ENCODE data around the gene LRRC1. TPM values are rescaled to one million over a fixed set of nuclear protein-coding genes. Genes with fewer than 3 reads are reported as not detected.

Gene LRRC1
- total RNA-seq, 4 donors from 2014 or later: 39.0 to 62.5 (median 52.2) TPM

- WGBS, 2 donors: 43 to 44% methylated on average over 5 of the region's 5 CpGs
- TF ChIP-seq POLR2A (IDR thresholded peaks at IDR 0.05) (no peak), CTCF (IDR thresholded peaks at IDR 0.05) (no peak)
- H3K4me3 ChIP-seq (ENCODE audit: low read depth, poor library complexity, severe bottlenecking): no peak overlapping the region
- DNase-seq (ENCODE audit: low spot score in 2 of 2): no peak
- intact Hi-C loops (cut with DNase I; ENCODE audit: low total_unique reads): no loop called here
These were observed 2.0 kb downstream of the LRRC1 start for GRCh38 chr6:53796791-53797190.

DNA sequence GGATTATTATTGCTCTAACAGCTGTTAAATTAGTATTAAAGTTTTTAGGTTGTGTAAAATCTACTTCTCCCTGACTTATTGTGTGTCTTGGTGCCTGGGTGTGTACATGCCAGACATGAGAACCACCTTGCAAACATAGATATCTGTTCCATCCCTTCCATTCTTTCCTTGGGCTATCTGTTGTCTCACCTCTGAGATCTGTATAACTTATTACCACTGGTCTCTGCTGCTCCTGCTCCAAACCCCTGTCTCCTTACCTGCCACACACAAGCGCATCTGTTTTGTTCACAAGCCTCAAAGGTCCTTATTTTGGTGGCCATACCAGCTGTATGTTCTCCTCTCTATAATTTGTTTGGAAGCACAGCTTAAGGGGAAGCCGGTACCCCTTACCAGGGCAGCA, 2.5 kb downstream of the LRRC1 start:
- DNase-seq (ENCODE audit: low spot score in 2 of 2): no peak
- no peak for TF ChIP-seq CTCF (IDR thresholded peaks at IDR 0.05)
- no peak for TF ChIP-seq POLR2A (IDR thresholded peaks at IDR 0.05)
- intact Hi-C loops (cut with DNase I; ENCODE audit: low total_unique reads): no loop called here
- H3K4me3 ChIP-seq (ENCODE audit: low read depth, poor library complexity, severe bottlenecking): no peak overlapping the region
- WGBS, 2 donors: 90 to 100% methylated on average over 2 of the region's 2 CpGs

DNA sequence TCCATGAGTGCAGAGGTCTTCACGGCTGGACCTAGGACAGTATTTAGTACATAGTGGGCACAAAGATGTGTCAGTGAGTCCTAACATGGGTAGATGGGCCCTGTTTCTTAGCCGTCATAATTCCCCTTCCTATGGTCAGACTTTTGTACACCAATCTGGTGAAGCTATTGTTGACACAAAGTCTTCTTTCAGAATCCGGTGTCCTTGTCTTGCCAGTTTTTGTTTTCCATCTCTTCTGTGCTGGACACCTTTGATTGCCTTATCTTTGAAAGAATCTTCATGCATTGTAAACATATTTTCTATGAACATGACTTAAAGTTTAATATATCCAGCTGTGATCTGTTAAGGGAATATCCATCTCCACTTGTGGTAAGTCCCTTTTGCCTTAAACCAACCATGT, 4.5 kb downstream of the LRRC1 start:
- intact Hi-C loops (cut with DNase I; ENCODE audit: low total_unique reads): no loop called here
- TF ChIP-seq CTCF (IDR thresholded peaks at IDR 0.05) (no peak), POLR2A (IDR thresholded peaks at IDR 0.05) (no peak)
- 93 to 98% methylated on average over 3 of the region's 3 CpGs for WGBS, 2 donors
- H3K4me3 ChIP-seq (ENCODE audit: low read depth, poor library complexity, severe bottlenecking): no peak overlapping the region
- no peak for DNase-seq (ENCODE audit: low spot score in 2 of 2)

DNA sequence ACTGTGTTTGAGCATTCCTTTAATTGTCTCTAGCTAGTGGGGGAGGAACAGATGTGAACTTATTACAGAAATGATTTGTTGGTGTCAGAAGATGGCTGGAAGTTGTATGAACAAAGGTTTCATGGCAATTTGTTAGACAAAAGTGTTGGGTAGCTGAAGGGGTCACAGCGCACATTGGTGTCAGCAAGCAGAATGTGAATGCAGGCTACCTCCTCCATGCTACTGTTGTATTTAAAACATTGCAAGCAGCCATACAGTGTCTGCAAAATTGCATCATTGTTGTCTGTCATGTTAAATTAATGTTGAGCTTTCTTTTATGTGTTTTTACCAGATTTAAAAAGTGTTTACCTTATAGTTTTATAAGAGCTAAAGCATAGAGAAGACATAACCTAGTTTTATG, 6.2 kb downstream of the LRRC1 start:
- TF ChIP-seq POLR2A (IDR thresholded peaks at IDR 0.05) (no peak), CTCF (IDR thresholded peaks at IDR 0.05) (no peak)
- no peak overlapping the region for H3K4me3 ChIP-seq (ENCODE audit: low read depth, poor library complexity, severe bottlenecking)
- no peak for DNase-seq (ENCODE audit: low spot score in 2 of 2)
- intact Hi-C loops (cut with DNase I; ENCODE audit: low total_unique reads): no loop called here
- 96% methylated on average over 1 of the region's 1 CpG for WGBS, 2 donors

- intact Hi-C loops (cut with DNase I; ENCODE audit: low total_unique reads): no loop called here
- DNase-seq (ENCODE audit: low spot score in 2 of 2): no peak
- H3K4me3 ChIP-seq (ENCODE audit: low read depth, poor library complexity, severe bottlenecking): no peak overlapping the region
- no peak for TF ChIP-seq CTCF (IDR thresholded peaks at IDR 0.05)
- no peak for TF ChIP-seq POLR2A (IDR thresholded peaks at IDR 0.05)
These were observed 7.8 kb downstream of the LRRC1 start for GRCh38 chr6:53802582-53802981.

- TF ChIP-seq POLR2A (IDR thresholded peaks at IDR 0.05) (no peak), CTCF (IDR thresholded peaks at IDR 0.05) (no peak)
- no peak for DNase-seq (ENCODE audit: low spot score in 2 of 2)
These were observed 8.5 kb downstream of the LRRC1 start for GRCh38 chr6:53803081-53803860.

More at GRCh38 chr6:53803081-53803860, 8.5 kb downstream of the LRRC1 start:
- no peak overlapping the region for H3K4me3 ChIP-seq (ENCODE audit: low read depth, poor library complexity, severe bottlenecking)
- intact Hi-C loops (cut with DNase I; ENCODE audit: low total_unique reads): no loop called here
- WGBS, 2 donors: 87 to 95% methylated on average over 6 of the region's 6 CpGs
